Caki2 (cell line): ENCODE data around the gene DDX11. TPM values are rescaled to one million over a fixed set of nuclear protein-coding genes. Genes with fewer than 3 reads are reported as not detected.
"Not testable (repeated sequence)": the region's sequence is repeated elsewhere in the genome, so short reads cannot be mapped to it uniquely, and the experiment has no call there.

Experiments used
- DNase-seq: peaks from one replicate; pipeline ENCODE4 v3.0.0-alpha.2; 2015; ENCODE audit warnings: low read depth
- in situ Hi-C: cut with HindIII; loops from 2 replicates; pipeline ENCODE4 v1.10.0; 2016; ENCODE audit warnings: low sequenced_read_pairs, low pct_unique_long_range_greater_than_20kb, mixed read lengths
- total RNA-seq: library from RNA; depleted of rRNA; stranded (reverse); fragments of >200 nt; shearing (Covaris generic); gene quantifications from 2 replicates; pipeline ENCODE4 v1.2.3, GENCODE V29; 2014; ENCODE audit warnings: low replicate concordance; rRNA removed

DDX11 gene
- total RNA-seq: 33.7 and 48.8 TPM in 2 replicates

DNA sequence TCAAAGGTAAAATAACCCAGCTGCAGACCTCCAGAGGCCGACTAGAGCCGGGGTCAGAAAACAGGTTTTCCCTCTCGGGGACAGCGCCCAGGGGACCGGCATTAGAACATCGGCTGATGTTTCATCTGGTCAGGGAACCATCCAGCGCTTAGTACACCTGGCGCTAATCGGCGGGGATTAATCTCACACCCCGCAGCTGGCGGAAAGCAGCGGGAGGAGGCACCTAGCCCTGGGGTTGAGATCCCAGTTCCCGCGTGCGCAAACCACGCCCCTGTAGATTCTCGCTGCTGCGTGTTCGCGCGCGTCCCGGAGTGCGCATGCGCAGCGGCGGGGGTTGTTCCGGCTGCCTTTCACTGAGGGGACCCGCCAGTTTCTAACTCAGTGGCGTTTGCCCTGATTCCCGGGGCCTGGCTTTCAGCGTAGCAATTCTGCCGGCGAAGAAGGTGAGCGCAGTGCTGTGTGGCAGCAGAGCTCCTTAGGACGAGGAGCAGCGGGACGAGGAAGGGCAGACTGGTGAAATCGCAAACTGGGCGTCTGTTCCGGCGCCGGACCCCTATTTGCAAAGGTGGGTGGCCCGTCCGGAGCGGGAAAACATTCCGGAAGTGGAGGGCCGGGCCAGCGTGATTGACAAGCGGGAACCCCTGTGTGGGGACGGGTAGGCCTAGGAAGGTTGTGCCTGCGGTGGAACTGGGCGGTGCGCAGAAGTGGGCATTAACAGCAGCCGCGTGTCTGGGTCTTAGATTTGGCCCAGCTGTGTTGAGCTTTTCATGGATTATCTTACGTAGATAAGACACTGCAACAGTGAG is at the start of gene DDX11:
Gene DDX11 (plus strand): TSS at position 334 of the 806 bp plus-strand sequence. CDS start 4,534 bp downstream, outside the sequence.
- DNase-seq: peak; percentile 93
- in situ Hi-C loops: not testable (repeated sequence)

GRCh38 chr12:31026202-31026601 is 47.5 kb upstream of the DDX11 start:
- peak; percentile 30 for DNase-seq
- in situ Hi-C loops: no loop called here

DNA sequence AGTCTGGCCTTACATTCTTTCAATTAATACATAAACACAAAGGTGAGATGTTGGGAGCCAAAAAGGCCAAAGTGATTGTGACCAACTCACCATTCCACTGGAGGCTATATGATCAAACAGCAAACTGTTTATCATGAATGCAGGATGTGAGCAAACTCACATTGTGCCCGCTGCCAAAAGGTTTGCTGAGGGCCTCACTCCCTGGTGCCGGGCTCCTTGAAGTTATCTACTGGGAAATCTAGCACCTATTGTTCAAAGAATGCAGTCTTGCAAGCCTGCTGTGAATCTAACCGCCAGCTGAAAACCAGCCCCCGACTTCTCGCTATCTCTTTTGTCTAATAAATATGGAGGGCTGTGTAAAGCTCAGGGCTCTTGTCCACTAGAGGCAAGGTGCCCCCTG is 46.7 kb upstream of the DDX11 start:
- DNase-seq, in situ Hi-C loops: not testable (repeated sequence)

DNA sequence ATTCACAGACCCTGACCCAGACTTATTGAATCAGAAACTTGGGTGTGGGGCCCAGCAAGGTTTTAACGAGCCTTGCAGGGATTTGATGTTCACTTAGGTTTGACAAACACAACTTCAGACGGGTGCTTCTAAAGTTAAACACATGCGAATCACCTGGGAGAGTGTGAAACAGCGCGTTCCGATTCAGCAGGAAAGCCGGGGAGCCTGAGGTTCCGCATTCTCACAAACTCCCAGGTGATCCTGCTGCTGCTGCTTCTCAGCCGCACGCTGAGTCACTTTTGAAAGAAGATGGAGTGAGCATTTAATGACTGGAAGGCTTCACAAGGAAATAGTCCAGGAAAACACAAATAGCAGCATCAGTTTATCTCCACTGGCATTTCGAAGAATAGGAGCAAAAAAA is 44.2 kb upstream of the DDX11 start:
- in situ Hi-C loops: no loop called here
- no peak for DNase-seq

DNA sequence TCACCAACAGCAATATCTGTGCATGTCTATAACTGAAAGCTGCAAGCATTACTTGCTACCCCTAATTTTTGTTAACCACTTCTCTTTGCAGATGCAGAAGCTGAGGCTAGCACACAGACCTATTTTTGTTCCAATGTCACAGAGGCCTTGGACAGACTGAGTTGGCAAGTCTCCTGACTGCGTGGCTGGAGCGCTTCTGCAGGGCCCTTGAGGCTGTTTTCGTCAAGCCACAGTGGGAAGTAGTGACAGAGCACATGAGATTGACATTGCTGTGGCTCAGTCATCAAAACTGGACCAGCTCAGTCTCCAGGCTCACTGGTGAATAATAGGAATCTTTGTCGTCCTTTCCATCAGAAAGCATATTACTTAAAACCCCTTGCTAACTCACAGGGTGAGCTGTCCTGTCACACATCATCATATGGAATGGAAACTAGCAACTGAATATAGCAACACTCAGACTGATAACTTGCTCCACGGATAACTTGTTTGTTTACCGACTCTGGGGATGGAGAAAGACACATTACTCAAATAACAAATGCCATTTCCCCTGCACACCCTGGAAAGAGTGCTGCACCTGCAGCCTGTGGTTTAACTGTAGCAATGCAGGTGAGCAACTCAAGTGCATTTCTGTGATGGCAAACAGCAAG is 43.6 kb upstream of the DDX11 start:
- DNase-seq: no peak
- in situ Hi-C loops: no loop called here

GRCh38 chr12:31031951-31032335 is 41.7 kb upstream of the DDX11 start:
- no peak for DNase-seq
- in situ Hi-C loops: no loop called here

GRCh38 chr12:31033146-31033545 is 40.5 kb upstream of the DDX11 start:
- in situ Hi-C loops: no loop called here
- no peak for DNase-seq

DNA sequence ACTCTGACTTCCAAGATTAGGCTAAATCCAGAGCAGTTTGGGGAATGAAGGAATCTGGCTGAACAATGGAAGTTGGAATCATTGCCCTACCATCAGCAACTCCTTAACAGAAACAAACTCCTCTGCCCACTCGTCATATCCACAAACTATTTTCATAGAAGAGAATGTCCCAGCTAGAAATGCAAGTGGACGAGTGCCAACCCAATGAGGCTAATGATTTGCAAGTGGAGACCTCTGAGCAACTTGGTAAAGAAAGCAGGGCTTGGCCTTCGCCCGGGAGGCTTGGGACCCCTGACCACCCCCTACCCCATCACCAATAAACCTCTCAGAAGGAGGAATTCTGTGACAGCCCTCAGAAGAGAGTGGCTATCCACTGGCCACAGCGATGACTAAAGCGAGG is 40.0 kb upstream of the DDX11 start:
- in situ Hi-C loops: no loop called here
- DNase-seq: no peak

DNA sequence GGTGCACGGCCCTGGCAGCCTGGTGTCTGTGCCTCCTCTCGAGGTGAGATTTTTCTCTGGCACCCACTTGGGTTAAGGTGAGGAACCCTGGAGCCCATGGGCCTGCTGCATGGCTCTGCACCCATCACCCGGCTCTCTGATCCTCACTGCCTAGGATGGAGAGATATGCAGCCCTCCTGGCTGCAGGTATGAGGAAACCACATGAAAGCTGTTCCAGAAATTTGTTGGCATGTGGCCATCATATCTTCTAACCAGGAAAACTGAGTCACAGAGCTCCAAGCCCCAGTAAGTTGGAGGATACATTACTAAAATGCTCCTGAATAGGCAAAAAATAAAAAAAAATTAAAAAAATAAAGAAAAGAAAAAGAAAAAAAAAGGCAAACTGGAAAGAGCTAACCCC is 39.3 kb upstream of the DDX11 start:
- in situ Hi-C loops: no loop called here

DNA sequence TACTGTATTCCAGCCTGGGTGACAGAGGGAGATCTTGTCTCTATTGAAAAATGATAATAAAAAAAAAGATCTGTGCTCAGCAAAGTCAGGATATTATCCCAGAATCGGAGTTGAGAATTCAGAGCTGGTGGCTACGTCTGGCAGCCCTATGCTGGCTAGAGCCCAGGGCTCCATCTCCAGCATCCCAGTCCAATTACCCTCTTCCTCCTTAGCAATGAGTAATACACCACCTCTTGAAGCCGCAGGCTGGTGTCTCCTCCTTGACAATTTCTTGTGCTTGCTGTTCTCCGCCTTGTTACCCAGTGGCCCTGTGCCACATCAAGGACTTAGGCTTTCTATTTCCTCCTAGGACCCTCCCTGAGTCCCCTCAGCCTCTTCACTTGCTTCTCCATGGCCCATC is 38.4 kb upstream of the DDX11 start:
- DNase-seq: no peak
- in situ Hi-C loops: no loop called here

More for the DNA sequence above, 39.3 kb upstream of the DDX11 start:
- no peak for DNase-seq

- DNase-seq: no peak
- in situ Hi-C loops: no loop called here
These were observed 37.5 kb upstream of the DDX11 start for GRCh38 chr12:31035967-31036665.

DNA sequence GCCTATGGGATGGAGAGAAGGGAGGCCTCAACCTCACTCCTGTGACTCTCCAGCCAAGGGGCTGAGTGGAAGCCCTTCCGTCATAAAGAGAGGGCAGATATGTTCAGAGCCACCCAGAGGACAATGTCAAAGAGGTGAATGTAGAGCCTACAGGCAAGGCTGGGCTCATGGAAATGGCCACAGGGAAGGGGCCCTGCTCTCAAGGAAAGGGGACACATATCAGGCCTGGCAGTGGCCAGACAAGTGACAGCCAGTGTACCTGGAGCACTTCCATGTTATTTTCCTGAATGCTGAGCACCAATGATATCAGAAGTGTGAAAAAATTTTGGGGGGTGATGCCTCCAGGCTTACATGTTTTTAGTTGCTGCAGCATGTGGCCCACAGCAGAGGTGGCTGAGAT is 36.6 kb upstream of the DDX11 start:
- no peak for DNase-seq
- in situ Hi-C loops: no loop called here

GRCh38 chr12:31037931-31038330 is 35.7 kb upstream of the DDX11 start:
- in situ Hi-C loops: no loop called here
- no peak for DNase-seq

DNA sequence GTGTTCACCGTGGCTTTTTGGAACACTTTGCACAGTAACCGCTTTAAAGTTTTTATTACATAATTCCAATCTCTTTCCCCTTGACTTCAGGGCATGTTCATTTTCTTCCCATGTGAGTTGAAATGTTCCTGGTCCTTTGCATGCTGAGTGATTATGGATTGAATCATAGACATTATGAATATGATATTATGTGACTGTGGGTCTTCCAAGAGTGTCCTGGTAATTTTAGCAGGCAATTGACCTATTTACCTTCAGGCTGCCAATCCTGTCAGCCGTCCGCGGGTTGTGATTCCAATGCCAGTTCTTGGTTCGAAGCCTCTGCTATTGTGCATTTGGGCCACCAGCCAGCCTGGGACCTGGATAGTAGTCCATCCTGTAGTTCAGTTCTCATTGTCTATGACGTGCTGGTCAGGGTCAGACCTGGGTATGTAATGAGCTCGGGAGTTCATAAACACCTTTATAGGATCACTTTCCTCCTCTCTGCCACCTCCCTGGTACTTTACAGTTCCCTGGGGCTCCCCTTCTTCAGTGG is 32.6 kb upstream of the DDX11 start:
- in situ Hi-C loops: no loop called here
- DNase-seq: no peak

DNA sequence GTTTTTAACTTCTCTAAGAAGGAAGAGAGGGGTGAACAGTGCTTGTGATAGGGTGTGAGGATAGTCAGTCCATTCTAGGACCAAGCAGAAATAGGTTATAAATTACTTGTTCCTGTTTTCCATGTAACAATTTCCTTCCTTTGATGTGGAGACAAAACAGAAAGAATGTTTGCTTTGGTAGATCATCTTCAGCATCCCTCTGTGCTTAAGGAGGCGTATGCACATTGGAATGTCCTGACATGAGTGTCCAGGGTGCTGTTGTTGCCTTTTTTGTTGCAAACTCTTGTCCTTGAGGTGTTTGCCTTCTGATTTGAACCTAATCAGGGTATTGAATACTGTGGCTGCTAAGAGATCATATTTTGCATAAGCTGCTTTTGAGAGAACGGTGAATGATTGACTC is 23.5 kb upstream of the DDX11 start:
- in situ Hi-C loops: not testable (repeated sequence)

GRCh38 chr12:31050548-31050947 is 23.1 kb upstream of the DDX11 start:
- DNase-seq, in situ Hi-C loops: not testable (repeated sequence)

More for the DNA sequence above, 23.5 kb upstream of the DDX11 start:
- DNase-seq: not testable (repeated sequence)

DNA sequence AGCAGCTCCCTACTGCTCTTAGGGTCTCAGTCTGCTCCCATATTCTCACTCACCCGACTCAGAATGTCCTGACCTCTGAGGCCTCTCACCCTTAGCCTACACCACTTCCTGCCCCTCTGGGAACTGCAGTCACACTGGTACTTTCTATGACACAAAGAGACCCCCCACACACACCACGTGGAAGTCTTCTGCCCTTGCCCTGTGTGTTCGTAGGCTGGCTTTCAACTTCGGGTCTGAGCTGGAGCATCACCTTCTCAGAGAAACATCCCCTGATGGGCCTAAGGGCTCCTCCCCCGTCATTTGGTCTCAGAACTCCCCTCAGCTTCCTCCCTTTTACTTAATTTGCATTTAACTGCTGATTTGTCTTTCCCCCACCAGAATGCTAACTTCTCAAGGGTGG is 22.0 kb upstream of the DDX11 start:
- DNase-seq, in situ Hi-C loops: not testable (repeated sequence)

- in situ Hi-C loops, DNase-seq: not testable (repeated sequence)
These were observed 21.5 kb upstream of the DDX11 start for GRCh38 chr12:31052121-31052520.
